Ishikawa (cell line): ENCODE measurements around the gene TM2D3.

Source experiments
- CEBPB ChIP-seq: IDR thresholded peaks from 2 replicates; pipeline ENCODE4 v1.6.1; 2012
- CREB1 ChIP-seq: IDR thresholded peaks from 2 replicates; pipeline ENCODE4 v1.6.1; 2012; ENCODE audit warnings: low read depth
- EGR1 ChIP-seq: IDR thresholded peaks from 2 replicates; pipeline ENCODE4 v1.6.1; 2012
- EP300 ChIP-seq: IDR thresholded peaks from 2 replicates; pipeline ENCODE4 v1.6.1; 2012; ENCODE audit warnings: borderline replicate concordance
- FOXM1 ChIP-seq: IDR thresholded peaks from 2 replicates; pipeline ENCODE4 v1.6.1; 2012; ENCODE audit warnings: low read depth, borderline replicate concordance
- MAX ChIP-seq: IDR thresholded peaks from 2 replicates; pipeline ENCODE4 v1.6.1; 2012
- RAD21 ChIP-seq: IDR thresholded peaks from 2 replicates; pipeline ENCODE4 v1.6.1; 2012; ENCODE audit warnings: low read depth
- USF1 ChIP-seq: IDR thresholded peaks from 2 replicates; pipeline ENCODE4 v1.6.1; 2012
- YY1 ChIP-seq: IDR thresholded peaks from 2 replicates; pipeline ENCODE4 v1.6.1; 2012; ENCODE audit warnings: low read depth

DNA sequence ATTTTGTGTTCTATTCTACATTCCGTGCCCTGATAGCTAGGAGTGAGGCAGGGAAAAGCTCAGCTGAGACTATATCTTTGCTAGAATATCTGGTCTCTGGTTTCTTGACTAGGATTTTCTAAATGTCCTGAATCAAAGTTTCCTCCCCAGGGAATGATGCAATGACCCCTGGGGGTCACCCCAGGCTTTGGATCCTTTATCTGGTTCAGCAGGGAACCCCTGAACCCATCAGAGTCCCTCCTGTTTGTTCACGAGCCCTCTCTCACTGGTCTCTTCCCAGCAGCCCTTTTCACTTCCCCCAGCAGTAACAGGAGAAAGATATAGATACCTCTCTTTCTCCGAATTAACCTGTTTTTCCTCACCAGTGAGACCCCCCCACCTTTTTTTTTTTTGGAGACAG is 14.3 kb downstream of the TM2D3 start:
- TF ChIP-seq YY1 (no peak), RAD21 (no peak), CEBPB (no peak), EP300 (no peak), MAX (no peak), FOXM1 (no peak), USF1 (no peak), CREB1 (no peak), EGR1 (no peak)
